GM21367 (cell line): ENCODE measurements around the gene LRIT2.

Source experiments
- ATAC-seq: cut with Tn5 transposase; IDR thresholded peaks from one replicate; pipeline ENCODE4 v1.9.1; 2021; ENCODE audit not compliant: unreplicated experiment

Gene LRIT2

GRCh38 chr10:84243759-84244158 lies 18.4 kb upstream of the LRIT2 start:
- ATAC-seq, result no peak

GRCh38 chr10:84241185-84241790 lies 15.9 kb upstream of the LRIT2 start, which contains the start of gene LRIT1:
TSS of gene LRIT1 (minus strand) at chr10:84241546. CDS start at chr10:84241439, 107 bp downstream.
- ATAC-seq, result no peak

- ATAC-seq, result no peak
These were observed 13.6 kb upstream of the LRIT2 start for GRCh38 chr10:84238909-84239308.

- no peak for ATAC-seq
These were observed 12.1 kb upstream of the LRIT2 start for GRCh38 chr10:84237199-84238051.

GRCh38 chr10:84236807-84237198 lies 11.5 kb upstream of the LRIT2 start:
- no peak for ATAC-seq

- no peak for ATAC-seq
These were observed 9.8 kb upstream of the LRIT2 start for GRCh38 chr10:84235096-84235495.

GRCh38 chr10:84234479-84234878 lies 9.1 kb upstream of the LRIT2 start:
- ATAC-seq, result no peak

- ATAC-seq, result no peak
These were observed 8.6 kb upstream of the LRIT2 start for GRCh38 chr10:84233940-84234339.

- ATAC-seq, result no peak
These were observed 7.0 kb upstream of the LRIT2 start for GRCh38 chr10:84232376-84232775.

- no peak for ATAC-seq
These were observed 5.0 kb upstream of the LRIT2 start for GRCh38 chr10:84230359-84230758.

- ATAC-seq, result no peak
These were observed 2.5 kb upstream of the LRIT2 start for GRCh38 chr10:84227810-84228209.

GRCh38 chr10:84226616-84227015 lies 1.3 kb upstream of the LRIT2 start:
- ATAC-seq, result no peak

- ATAC-seq, result no peak
These were observed 824 bp downstream of the LRIT2 start for GRCh38 chr10:84224411-84225028.

- ATAC-seq, result no peak
These were observed 3.4 kb downstream of the LRIT2 start for GRCh38 chr10:84221916-84222315.

GRCh38 chr10:84217746-84218145 lies 7.6 kb downstream of the LRIT2 start:
- ATAC-seq, result no peak

- no peak for ATAC-seq
These were observed 8.5 kb downstream of the LRIT2 start for GRCh38 chr10:84216834-84217233.

GRCh38 chr10:84214612-84215235 lies 10.6 kb downstream of the LRIT2 start:
- peak; percentile 97 for ATAC-seq

- no peak for ATAC-seq
These were observed 11.2 kb downstream of the LRIT2 start for GRCh38 chr10:84214046-84214572.

GRCh38 chr10:84213076-84213475 lies 12.3 kb downstream of the LRIT2 start:
- ATAC-seq, result no peak

- no peak for ATAC-seq
These were observed 13.3 kb downstream of the LRIT2 start for GRCh38 chr10:84212014-84212413.

- ATAC-seq, result no peak
These were observed 13.8 kb downstream of the LRIT2 start for GRCh38 chr10:84211566-84211965.
